Measurements from ENCODE around the gene TADA2A. TPM values are rescaled to one million over a fixed set of nuclear protein-coding genes. Genes with fewer than 3 reads are reported as not detected.

The TADA2A gene
- total and polyA plus RNA-seq, 2 experiments from 2014 or later = 8.4 to 18.3 TPM

GRCh38 chr17:37483311-37484039 lies 76.8 kb downstream of the TADA2A start:
- peak; percentile 71 for DNase-seq (ENCODE audit: low spot score)
- no peaks in the 10 kb centered on the region for H3K27me3 ChIP-seq
- peak overlapping the region; percentile 34 for H3K4me2 ChIP-seq
- no peaks in the 10 kb centered on the region for H3K9me2 ChIP-seq (replicated peaks; ENCODE audit: insufficient read depth)
- WGBS (ENCODE audit: low lambda C conversion rate, missing lambda C conversion rate) = 54% methylated on average over 5 of the region's 5 CpGs
- H4K20me1 ChIP-seq (ENCODE audit: insufficient read depth, poor library complexity, severe bottlenecking) = no peaks in the 10 kb centered on the region
- H3K36me3 ChIP-seq (replicated peaks; ENCODE audit: insufficient read depth, low read depth) = no peaks in the 10 kb centered on the region
- TF ChIP-seq EZH2phosphoT487 (IDR thresholded peaks at IDR 0.05; ENCODE audit: low read depth, severe bottlenecking, unreplicated experiment) = no peak
- no peak for TF ChIP-seq EZH2 (IDR thresholded peaks at IDR 0.05; ENCODE audit: borderline replicate concordance)
- TF ChIP-seq CTCF (IDR thresholded peaks at IDR 0.05; ENCODE audit: poor library complexity) = no peak
- H3K79me2 ChIP-seq = no peaks in the 10 kb centered on the region
- no peaks in the 10 kb centered on the region for H3K9me3 ChIP-seq (ENCODE audit: low read depth)
- H2AFZ ChIP-seq = no peak overlapping the region
- peak overlapping the region; percentile 69 for H3K27ac ChIP-seq
- H3K4me1 ChIP-seq (ENCODE audit: insufficient read depth) = peaks cover 22% of the 10 kb centered on the region
- no peak overlapping the region for H3K4me3 ChIP-seq

GRCh38 chr17:37485938-37486570 lies 79.4 kb downstream of the TADA2A start:
- Histone ChIP-seq H3K4me1 (ENCODE audit: insufficient read depth) (peaks cover 32% of the 10 kb centered on the region), H3K9me3 (ENCODE audit: low read depth) (no peaks in the 10 kb centered on the region), H2AFZ (no peak overlapping the region), H3K27ac (no peak overlapping the region), H3K27me3 (no peaks in the 10 kb centered on the region), H3K36me3 (replicated peaks; ENCODE audit: insufficient read depth, low read depth) (no peaks in the 10 kb centered on the region), H3K79me2 (peaks cover 3% of the 10 kb centered on the region), H3K4me3 (no peak overlapping the region), H3K4me2 (no peak overlapping the region), H3K9me2 (replicated peaks; ENCODE audit: insufficient read depth) (no peaks in the 10 kb centered on the region), H4K20me1 (ENCODE audit: insufficient read depth, poor library complexity, severe bottlenecking) (no peaks in the 10 kb centered on the region)
- TF ChIP-seq EZH2 (IDR thresholded peaks at IDR 0.05; ENCODE audit: borderline replicate concordance) (no peak), EZH2phosphoT487 (IDR thresholded peaks at IDR 0.05; ENCODE audit: low read depth, severe bottlenecking, unreplicated experiment) (no peak), CTCF (IDR thresholded peaks at IDR 0.05; ENCODE audit: poor library complexity) (no peak)
- 47% methylated on average over 1 of the region's 1 CpG for WGBS (ENCODE audit: low lambda C conversion rate, missing lambda C conversion rate)
- no peak for DNase-seq (ENCODE audit: low spot score)

- Histone ChIP-seq H3K27ac (peak overlapping the region; percentile 87), H3K4me1 (ENCODE audit: insufficient read depth) (peaks cover 32% of the 10 kb centered on the region), H3K27me3 (no peaks in the 10 kb centered on the region), H2AFZ (no peak overlapping the region), H3K9me2 (replicated peaks; ENCODE audit: insufficient read depth) (no peaks in the 10 kb centered on the region), H3K36me3 (replicated peaks; ENCODE audit: insufficient read depth, low read depth) (no peaks in the 10 kb centered on the region), H3K4me2 (peak overlapping the region; percentile 99), H3K4me3 (no peak overlapping the region), H3K9me3 (ENCODE audit: low read depth) (no peaks in the 10 kb centered on the region), H4K20me1 (ENCODE audit: insufficient read depth, poor library complexity, severe bottlenecking) (no peaks in the 10 kb centered on the region), H3K79me2 (peaks cover 20% of the 10 kb centered on the region)
- TF ChIP-seq EZH2phosphoT487 (IDR thresholded peaks at IDR 0.05; ENCODE audit: low read depth, severe bottlenecking, unreplicated experiment) (no peak), CTCF (IDR thresholded peaks at IDR 0.05; ENCODE audit: poor library complexity) (no peak), EZH2 (IDR thresholded peaks at IDR 0.05; ENCODE audit: borderline replicate concordance) (no peak)
- peak; percentile 78 for DNase-seq (ENCODE audit: low spot score)
- WGBS (ENCODE audit: low lambda C conversion rate, missing lambda C conversion rate) = 35% methylated on average over 7 of the region's 7 CpGs
These were observed 81.4 kb downstream of the TADA2A start for GRCh38 chr17:37488009-37488604.
